ENCODE data around the gene POLR2C.

DNA sequence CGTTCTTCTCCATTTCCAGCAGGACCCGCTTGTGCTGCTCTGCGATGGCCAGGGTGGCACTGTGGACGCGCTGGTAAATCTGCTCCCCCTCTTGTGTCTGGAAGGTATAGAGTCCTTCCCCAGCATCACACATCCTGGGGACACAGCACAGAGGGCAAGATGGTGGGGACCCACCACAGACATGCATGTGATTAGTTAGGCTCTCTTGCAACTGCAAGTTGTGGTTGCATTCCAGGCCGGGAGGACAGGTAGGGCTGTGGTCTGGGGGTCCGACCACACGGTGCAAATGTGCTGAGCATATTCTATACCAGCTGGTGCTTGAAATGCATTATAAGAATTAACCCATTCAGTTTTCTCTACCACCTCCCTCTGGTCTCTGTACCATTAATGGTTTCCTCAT is 11.4 kb downstream of the POLR2C start:
- TF ChIP-seq POLR2AphosphoS5 (IDR thresholded peaks at IDR 0.05; ENCODE audit: low read depth, low read length) (no peak), POLR2A (IDR thresholded peaks at IDR 0.05; ENCODE audit: low read depth, low read length) (no peak)

All from GM12892 (cell line).